Measurements from ENCODE around the gene AMER2.
"Not testable (repeated sequence)": the region's sequence is repeated elsewhere in the genome, so short reads cannot be mapped to it uniquely, and the experiment has no call there.

Gene AMER2

GRCh38 chr13:25180775-25181537 lies 8.9 kb upstream of the AMER2 start:
- no peak for DNase-seq

DNA sequence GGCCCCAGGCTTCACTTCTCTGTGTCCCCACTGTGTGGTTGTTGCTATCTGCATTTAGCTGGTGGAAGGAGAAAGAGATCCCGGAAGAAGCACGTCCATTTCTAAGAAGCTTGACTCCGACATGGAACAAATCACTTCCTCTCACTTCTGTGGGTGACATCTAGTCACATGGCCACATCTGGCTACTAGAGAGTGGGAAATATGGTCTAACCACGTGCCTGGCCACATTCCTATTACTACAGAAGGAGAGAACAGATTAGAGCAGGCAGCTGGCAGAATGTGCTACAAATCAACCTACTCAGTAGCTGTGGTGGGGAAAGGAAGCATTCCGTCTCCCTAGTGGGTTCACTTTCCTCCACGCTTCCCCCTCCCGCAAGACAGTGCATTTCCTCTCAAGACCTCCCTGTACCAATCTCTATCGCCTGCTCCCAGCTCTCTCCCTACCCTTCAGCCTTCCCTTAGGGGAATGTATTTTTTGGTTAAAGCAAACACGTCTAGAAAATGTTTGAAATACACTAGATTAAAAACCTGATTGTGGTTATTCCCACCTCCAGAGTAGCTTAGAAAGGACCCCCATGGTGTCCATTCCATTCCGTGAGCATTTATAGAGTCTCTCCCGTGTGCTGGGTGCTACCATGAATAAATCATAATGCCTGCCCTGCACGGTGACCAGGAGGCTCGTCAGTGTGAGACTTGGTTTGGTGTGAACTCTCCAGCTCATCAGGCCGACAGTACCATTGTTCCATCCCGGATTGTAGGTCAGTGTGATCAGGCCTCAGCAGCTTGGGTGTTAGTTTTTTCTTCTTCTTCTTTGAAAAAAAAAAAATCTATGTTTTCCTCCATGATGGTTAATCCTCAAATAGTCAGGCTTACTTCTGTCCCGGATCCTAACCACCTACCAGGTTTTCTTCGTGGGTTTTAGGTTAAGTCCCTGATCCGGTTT lies 8.0 kb upstream of the AMER2 start:
- DNase-seq: no peak

DNA sequence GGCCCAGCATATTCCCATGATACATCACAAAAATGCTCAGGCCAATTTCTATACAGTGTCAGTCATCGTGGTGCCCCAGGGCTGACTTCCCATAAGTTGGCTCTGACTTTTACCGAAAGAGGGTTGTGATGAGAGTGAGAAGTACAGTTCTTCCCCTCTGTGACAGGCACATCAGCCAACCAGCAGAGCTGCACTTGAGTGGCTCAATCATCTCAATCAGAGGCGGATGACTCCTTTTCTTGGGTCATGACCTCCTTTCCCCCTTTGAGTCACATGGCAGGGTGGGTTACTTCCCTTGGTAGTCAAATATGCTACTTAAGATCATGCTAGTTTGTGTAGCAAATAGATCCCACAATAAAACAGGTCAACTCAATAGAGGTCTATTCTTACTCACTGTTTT lies 6.9 kb upstream of the AMER2 start:
- DNase-seq: no peak

- DNase-seq: no peak
Measured at GRCh38 chr13:25178070-25178469, 6.0 kb upstream of the AMER2 start.

GRCh38 chr13:25177636-25178035 lies 5.5 kb upstream of the AMER2 start:
- DNase-seq: no peak

DNA sequence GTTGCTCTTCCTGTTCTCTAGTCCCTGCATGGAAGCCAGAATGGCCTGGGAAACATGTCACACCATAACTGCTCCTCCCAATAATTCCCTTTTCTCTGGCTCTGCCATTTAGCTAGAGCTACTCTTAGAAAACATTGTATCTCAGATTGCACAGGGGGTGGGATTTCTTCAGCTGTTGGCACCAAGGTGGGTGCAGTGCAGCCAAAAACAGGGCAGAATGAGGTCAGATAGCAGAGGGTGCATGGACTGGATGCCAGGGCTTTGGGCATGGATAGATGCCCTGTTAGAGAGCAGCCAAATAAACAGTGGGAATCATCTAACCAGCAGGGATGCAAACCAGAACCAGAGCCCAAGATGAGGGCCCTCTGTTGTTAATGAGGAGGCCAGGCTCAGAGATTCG lies 4.9 kb upstream of the AMER2 start:
- no peak for DNase-seq

GRCh38 chr13:25175431-25175830 lies 3.3 kb upstream of the AMER2 start:
- DNase-seq: no peak

DNA sequence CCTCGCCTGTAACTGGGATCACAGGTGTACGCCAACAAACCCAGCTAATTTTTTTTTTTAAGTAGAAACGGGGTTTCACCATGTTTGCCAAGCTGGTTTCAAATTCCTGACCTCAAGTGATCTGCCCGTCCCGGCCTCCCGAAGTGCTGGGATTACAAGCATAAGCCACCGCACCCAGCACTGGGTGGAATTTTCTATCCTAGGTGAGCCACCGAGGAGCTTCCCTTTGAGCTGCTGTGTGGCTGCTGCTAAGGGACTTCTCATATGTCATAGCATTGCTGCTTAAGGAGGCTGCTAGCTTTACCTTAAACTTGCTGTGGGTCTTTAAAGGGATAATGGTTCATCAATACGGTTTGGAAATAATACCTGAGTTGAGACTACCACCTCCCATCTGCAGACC lies 2.9 kb upstream of the AMER2 start:
- no peak for DNase-seq

- DNase-seq: no peak
Measured at GRCh38 chr13:25174304-25174703, 2.2 kb upstream of the AMER2 start.

- no peak for DNase-seq
Measured at GRCh38 chr13:25172303-25172630, 179 bp upstream of the AMER2 start.

DNA sequence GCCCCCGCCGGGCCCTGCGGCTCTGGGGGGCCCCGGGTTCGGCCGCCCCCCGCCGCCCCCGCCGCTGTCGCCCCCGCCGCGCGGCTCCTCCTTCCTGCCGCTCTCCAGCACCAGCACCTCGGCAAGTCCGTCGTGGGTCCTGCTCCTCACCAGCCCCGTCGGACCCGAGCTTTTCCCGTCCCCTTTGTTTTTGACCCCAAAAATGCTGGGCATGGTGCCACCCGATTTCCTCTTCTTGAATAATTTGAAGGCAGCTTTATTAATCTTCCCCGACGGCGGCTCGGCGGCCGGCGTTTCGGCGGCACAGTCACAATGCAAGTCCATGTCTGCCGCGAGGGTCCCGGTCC lies 945 bp downstream of the AMER2 start:
- peak; percentile 51 for DNase-seq

GRCh38 chr13:25170554-25171111 lies 1.5 kb downstream of the AMER2 start:
- DNase-seq: peak; percentile 70

DNA sequence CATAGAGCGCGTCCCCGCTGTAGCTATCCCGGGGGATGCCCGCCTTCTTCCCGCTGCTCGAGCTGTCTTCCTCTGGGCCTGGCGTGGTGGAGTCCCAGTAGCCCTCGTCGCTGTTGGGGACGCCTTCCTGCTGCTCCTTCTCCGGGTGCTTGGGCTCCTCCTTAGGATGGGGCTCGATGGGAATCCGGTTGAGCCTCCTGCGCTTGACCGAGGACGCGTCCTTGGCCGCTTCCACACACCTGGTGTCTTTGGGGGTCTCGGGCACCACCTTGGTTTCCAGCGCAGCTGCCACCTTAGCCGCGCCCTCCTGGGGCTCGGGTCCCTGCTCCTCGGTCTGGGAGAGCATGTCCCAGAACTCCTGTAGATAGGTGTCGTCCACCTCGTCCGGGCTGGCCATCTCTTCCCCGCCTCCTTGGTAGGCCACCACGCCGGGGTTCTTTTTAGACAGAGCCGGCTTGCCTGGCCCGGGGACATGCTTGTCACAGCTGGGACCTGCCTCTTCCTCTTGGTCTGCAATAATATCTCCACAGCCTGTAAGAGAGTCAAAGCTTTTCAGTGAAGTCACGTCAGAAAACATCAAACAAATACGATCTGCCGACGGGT lies 2.0 kb downstream of the AMER2 start:
- peak; percentile 53 for DNase-seq

DNA sequence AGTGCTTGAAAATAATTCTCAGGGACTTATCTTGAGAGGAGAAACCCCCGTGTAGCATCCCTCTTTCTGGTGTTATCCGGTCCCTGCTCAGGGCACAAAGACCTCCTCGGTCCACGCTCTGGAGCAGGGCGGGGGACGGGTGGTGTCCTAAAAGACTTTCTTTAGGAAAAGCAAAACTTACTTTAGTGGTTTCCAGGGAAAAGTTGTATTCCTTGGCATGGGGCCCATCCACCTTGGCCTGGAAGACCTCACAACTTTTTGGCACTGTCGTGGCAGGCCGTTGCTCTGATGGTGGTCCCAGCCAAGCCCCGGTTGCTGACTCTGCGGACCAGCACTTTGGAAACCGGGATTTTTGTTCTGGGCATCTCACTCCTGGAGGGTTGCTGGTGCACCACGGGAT lies 2.7 kb downstream of the AMER2 start:
- no peak for DNase-seq

GRCh38 chr13:25168790-25169189 lies 3.3 kb downstream of the AMER2 start:
- no peak for DNase-seq

DNA sequence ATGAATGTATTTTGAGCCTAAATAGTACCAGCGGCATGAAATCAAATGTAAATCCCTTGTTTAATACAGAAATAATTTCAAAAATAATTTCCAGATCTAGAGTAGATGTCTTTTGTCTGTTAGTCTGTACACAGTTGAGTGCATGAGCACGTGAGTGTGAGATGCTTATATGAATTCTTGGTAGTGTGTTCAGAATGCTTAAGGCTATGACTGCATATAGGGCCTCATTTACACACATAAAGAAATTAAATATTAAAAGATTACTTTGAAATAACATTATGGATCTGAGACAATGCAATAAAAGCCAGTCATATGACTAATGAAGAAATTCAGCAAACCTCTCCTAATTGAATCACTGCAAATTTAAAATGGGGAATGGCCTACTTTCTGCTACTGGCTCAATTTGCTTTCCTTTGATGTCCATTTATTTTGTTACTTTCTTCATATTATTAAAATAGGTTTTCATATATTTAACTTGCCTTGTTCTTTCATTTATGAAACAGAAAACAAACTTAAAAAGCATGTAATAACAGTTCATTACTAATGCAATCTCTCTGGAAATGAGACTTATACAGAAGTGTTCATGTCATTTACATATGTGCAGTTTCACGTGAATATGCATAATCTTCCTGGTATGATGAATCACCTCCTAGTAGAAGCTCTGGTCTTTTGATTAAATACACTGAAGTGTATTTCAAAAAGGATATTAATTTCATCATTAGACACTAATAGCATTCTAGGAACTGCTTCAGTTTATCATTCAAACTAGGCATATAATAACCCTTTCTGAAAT lies 4.5 kb downstream of the AMER2 start:
- DNase-seq: no peak

DNA sequence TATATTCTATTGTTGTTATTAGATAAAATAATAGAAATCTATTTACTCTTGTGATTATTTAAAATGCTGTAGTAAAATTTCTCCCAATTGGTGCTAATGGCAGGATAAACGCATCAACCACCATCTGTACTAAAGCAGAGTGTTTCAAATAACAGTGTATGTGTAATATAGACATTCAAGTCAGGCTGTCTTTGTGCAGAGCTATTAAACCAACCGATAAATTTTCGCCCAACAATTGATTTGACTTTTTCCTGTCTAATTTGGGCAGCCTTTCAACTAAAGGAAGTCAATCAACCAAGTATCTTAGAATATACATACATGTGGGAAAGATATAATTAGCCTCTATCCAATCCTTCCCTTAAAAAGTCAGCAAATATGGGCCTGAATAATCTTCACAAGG lies 5.8 kb downstream of the AMER2 start:
- no peak for DNase-seq

DNA sequence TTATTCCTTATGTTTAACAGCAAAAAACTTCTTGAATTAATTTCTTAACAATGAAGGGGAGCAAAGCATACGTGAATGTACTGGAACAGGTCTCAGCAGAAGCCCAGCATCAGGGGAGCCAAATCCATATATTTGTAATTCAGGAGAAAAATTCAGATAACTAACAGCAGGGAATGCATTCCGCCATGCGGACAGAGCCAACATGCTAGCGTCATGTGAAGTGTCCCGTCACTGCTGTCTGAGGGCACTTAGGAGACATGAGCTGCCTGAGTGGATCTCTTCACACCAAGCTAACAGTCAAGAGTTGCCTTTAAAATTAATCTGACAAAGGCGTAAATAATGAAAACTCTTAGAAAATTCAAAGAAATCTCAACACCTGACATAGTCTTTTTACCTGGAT lies 6.4 kb downstream of the AMER2 start:
- no peak for DNase-seq

GRCh38 chr13:25165163-25165562 lies 6.9 kb downstream of the AMER2 start:
- not testable (repeated sequence) for DNase-seq

- DNase-seq: no peak
Measured at GRCh38 chr13:25157681-25158080, 14.4 kb downstream of the AMER2 start.

DNA sequence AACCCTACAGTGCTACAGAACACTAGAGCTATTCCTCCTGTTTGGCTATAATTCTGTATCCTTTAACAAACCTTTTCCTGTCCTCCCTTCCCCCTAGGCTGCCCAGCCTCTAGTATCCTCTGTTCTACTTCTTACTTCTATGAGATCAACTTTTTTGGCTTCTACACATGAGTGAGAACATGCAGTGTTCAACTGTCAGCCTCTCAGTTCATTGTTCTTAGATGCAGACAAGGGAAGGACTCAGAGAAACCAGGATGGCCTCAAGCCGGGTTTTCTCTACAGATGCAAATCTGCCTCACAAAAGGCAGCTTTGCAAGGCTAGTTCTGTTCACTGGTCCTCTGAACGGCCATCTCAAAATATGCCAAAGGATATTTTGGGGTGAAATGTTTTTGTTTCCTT lies 18.4 kb downstream of the AMER2 start:
- DNase-seq: no peak

GRCh38 chr13:25151626-25152195 lies 20.4 kb downstream of the AMER2 start:
- no peak for DNase-seq

- DNase-seq: no peak
Measured at GRCh38 chr13:25149711-25150110, 22.4 kb downstream of the AMER2 start.

Data from DMS53 (cell line).